ENCODE data around the gene ANTKMT.
"Not testable (repeated sequence)": the region's sequence is repeated elsewhere in the genome, so short reads cannot be mapped to it uniquely, and the experiment has no call there.

The ANTKMT gene

GRCh38 chr16:739560-740458 is 18.9 kb downstream of the ANTKMT start:
- peak overlapping the region; percentile 87 for H3K4me3 ChIP-seq (ENCODE audit: low read length)
- no peak for TF ChIP-seq ZNF274 (IDR thresholded peaks at IDR 0.05; ENCODE audit: low read depth, low read length)

DNA sequence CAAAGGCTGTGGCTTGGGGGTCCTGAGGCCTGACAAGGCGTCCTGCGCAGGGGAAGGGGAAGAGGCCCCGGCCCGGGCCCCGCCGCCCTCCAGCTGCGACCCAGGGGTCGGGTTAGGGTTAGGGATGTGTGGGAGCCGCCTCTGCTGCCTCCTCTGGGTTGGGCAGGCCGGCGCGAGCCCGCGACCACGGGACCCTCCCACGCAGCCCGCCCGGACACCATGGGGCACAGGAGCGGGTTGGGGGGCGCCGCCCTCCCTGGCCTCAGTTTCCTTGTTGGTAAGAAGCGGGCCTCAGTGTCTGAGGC is 19.5 kb downstream of the ANTKMT start:
- TF ChIP-seq ZNF274 (IDR thresholded peaks at IDR 0.05; ENCODE audit: low read depth, low read length), result no peak
- H3K4me3 ChIP-seq (ENCODE audit: low read length), result peak overlapping the region; percentile 87

DNA sequence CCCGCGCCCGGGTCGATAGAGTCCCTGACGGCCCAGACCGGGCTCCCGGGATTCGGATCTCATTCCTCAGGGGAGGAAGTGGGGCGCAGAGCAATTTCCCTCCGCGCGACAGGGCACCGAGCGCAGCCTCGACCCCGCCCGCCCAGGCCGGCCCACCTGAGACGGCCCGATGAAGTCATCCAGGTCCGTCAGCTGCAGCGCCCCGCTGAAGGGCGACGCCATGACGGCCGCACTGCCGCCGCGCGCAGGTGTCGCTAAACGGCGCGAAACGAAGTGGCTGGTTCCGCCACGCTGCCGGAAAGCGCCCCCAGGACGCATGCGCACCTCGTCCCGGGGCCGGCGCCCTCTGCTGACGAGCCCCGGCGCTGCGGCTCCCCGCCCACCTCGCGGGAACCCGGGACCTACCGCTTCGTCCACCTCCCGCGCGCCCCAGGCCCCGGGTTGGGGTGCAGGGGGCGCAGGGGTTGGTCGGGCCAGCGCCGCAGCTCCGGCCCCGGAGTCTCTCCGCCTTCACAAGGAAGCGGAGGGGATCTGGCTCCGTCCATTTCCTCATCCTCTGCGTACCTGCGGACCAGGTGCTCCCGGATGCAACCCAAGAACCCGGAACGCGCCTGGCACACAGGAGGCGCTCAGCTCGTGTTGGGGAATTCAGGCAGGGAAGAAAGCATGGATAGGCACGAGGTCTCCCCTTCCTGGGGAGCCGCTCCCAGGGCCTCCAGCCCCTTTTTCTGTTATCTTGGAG is 20.0 kb downstream of the ANTKMT start, which contains the start of gene CIAO3:
Gene CIAO3, minus strand, starts transcription at position 234 of the 742 bp plus-strand sequence. Its CDS starts 12 bp downstream, at position 222.
- no peak for TF ChIP-seq ZNF274 (IDR thresholded peaks at IDR 0.05; ENCODE audit: low read depth, low read length)
- H3K4me3 ChIP-seq (ENCODE audit: low read length), result peak within 1 kb of the TSS; percentile 87

DNA sequence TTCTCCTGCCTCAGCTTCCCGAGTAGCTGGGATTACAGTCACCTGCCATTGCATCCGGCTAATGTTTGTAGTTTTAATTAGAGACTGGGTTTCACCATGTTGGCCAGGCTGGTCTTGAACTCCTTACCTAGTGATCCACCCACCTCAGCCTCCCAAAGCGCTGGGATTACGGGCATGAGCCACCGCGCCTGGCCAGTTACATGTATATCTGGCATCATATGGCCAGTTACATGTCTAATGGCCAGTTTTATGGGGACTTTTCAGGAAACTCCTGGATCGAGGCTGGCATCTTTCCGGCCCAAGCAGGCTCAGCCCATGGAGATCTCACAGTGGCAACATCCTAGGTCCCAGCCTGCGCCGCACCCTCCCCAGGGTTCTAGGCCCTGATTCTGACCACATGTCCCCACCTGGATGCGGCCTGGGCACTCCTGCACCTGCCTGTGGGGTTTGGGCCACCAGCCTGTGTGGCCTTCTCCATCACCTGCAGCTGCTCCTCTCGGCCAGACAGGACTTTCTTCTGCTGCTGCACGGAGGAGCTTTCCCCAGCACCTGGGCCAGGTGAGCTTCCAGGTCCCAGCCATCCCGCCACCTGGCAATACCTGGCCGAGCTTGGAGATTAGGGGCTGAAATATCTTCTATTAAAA is 21.2 kb downstream of the ANTKMT start:
- no peak overlapping the region for H3K4me3 ChIP-seq (ENCODE audit: low read length)
- no peak for TF ChIP-seq ZNF274 (IDR thresholded peaks at IDR 0.05; ENCODE audit: low read depth, low read length)

DNA sequence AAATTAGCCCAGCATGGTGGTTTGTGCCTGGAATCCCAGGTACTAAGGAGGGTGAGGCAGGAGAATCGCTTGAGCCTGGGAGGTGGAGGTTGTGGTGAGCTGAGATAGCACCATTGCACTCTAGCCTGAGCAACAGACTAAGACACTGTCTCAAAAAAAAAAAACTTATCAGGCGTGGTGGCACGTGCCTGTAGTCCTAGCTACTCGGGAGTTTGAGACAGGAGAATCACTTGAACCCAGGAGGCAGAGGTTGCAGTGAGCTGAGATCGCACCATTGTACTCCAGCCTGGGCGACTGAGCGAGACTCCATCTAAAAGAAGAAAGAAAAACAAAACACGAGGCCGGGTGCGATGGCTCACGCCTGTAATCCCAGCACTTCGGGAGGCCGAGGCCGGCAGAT is 21.9 kb downstream of the ANTKMT start:
- H3K4me3 ChIP-seq (ENCODE audit: low read length), result not testable (repeated sequence)

DNA sequence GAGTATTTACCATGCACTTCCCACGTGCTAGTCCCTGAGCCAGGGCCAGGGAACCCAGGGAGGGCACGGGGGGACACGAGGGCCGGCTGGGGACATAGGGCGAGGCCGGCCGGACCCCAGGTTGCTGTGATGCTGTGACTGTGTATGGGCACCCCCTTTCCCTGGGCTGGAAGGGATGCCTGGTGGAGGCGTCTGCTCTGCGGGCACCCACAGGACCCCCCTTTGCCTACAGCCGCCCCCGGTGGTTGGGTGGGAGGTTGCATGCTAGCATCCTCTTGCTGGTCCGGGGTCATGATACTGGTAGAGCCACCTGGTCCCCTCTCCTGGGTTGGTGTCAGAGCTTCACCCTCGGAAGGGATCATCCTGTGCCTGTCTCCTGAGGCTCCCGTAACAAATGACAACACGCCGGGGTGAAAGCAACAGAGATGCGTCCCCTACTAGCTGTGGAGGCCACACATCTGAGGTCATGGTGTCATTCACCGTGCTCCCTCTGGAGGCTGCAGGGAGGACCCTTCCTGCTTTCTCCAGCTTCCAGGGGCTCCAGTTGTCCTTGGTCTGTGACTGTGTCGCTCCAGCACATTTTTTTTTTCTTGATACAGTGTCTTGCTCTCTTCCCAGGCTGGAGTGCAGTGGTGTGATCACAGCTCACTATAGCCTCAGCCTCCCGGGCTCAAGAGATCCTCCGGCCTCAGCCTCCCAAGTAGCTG is 23.0 kb downstream of the ANTKMT start:
- H3K4me3 ChIP-seq (ENCODE audit: low read length), result no peak overlapping the region
- no peak for TF ChIP-seq ZNF274 (IDR thresholded peaks at IDR 0.05; ENCODE audit: low read depth, low read length)

GRCh38 chr16:745739-746138 is 24.8 kb downstream of the ANTKMT start:
- no peak for TF ChIP-seq ZNF274 (IDR thresholded peaks at IDR 0.05; ENCODE audit: low read depth, low read length)
- no peak overlapping the region for H3K4me3 ChIP-seq (ENCODE audit: low read length)

- TF ChIP-seq ZNF274 (IDR thresholded peaks at IDR 0.05; ENCODE audit: low read depth, low read length), result no peak
- H3K4me3 ChIP-seq (ENCODE audit: low read length), result no peak overlapping the region
Measured at GRCh38 chr16:746637-747036, 25.7 kb downstream of the ANTKMT start.

DNA sequence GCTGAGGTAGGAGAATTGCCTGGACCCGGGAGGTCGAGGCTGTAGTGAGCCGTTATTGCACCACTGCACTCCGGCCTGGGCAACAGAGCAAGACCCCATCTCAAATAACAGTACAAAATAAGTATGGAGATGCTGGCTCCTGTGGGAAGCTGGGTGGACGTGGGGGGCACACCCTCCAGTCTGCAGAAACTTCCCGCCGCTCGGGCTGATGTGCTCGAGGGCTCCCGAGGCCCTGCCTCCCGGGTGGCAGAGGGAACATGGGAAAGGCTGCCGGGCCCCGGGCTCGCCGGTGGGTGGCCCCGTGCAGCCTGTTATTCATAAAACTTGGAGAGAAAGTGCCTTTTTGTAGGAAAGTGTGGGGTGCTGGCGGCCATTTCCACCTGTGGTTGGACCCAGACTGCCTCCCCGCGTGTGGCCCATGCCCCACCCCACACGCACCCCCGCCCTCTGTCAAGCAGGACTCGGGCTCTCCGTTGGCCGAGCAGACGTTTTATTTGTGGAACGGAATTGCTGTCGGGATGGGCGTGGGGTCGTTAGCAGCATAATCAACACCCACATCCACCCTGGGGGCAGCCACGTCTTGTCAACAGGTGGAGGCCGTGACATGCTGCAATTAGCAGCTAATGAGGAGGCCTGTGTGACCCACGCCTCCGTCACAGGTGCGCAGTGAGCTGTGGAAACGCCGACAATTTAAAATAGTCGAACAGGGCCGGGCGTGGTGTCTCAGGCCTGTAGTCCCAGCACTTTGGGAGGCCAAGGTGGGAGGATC is 27.2 kb downstream of the ANTKMT start:
- no peak overlapping the region for H3K4me3 ChIP-seq (ENCODE audit: low read length)
- TF ChIP-seq ZNF274 (IDR thresholded peaks at IDR 0.05; ENCODE audit: low read depth, low read length), result no peak

DNA sequence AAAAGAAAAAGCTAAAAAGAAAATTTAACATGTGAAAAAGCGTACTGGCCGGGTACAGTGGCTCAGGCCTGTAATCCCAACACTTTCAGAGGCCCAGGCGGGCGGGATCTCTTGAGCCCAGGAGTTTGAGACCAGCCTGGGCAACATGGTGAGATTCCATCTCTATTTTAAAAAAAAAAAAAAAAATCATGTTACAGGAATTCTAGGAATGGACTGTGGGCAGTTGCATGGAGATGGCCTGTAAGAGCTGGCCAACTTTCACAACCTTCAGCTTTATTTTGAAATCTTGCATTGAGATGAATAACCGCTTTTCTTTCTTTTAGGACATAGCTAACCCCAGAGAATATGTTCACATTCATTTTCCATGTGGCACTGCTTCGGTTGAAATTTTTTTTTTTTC is 28.1 kb downstream of the ANTKMT start:
- TF ChIP-seq ZNF274 (IDR thresholded peaks at IDR 0.05; ENCODE audit: low read depth, low read length), result no peak
- no peak overlapping the region for H3K4me3 ChIP-seq (ENCODE audit: low read length)

DNA sequence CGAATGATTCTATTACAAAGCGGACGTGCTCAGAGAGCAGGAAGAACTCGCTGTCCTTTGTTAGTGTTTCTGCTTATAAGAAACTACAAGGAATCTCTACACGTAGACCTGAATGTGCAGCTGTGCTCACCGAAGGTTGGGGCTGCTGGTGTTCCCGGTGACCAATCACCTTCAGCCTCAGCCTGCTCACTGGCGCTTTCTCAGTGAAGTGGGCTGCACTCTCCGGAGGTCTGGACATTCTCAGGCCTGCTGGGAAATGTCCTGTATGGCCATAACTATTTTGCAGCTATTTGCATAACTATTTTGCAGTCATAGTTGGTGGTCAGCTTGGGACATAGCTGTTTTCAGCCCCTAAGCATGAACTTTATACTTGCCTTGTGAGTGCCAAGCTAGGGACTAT is 29.5 kb downstream of the ANTKMT start:
- no peak overlapping the region for H3K4me3 ChIP-seq (ENCODE audit: low read length)
- no peak for TF ChIP-seq ZNF274 (IDR thresholded peaks at IDR 0.05; ENCODE audit: low read depth, low read length)

- no peak for TF ChIP-seq ZNF274 (IDR thresholded peaks at IDR 0.05; ENCODE audit: low read depth, low read length)
- no peak overlapping the region for H3K4me3 ChIP-seq (ENCODE audit: low read length)
Measured at GRCh38 chr16:751152-752006, 30.4 kb downstream of the ANTKMT start.

DNA sequence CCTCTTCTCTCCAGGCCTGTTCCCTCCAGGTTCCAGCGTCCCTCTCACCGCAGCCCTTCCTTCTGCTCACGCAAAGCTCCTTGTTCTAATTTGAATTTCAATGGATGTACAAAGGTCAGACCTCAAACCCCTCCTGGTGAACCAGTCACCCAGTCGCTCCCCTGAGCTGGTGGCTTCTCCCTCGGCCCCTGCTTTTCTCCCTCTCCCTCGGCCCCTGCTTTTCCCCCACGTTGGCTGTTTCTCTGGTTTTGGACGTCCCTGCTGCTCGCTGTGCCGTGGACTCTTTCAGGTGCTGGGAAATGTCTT is 31.0 kb downstream of the ANTKMT start:
- H3K4me3 ChIP-seq (ENCODE audit: low read length), result no peak overlapping the region
- no peak for TF ChIP-seq ZNF274 (IDR thresholded peaks at IDR 0.05; ENCODE audit: low read depth, low read length)

GRCh38 chr16:754121-754607 is 33.2 kb downstream of the ANTKMT start:
- H3K4me3 ChIP-seq (ENCODE audit: low read length), result not testable (repeated sequence)

Measured in GM08714 (cell line).